ENCODE data around the gene SYF2. TPM values are rescaled to one million over a fixed set of nuclear protein-coding genes. Genes with fewer than 3 reads are reported as not detected.
"Not testable (repeated sequence)": the region's sequence is repeated elsewhere in the genome, so short reads cannot be mapped to it uniquely, and the experiment has no call there.

The SYF2 gene
- total RNA-seq, 3 donors from 2014 or later (not counting 1 experiment from before 2014, with no cell fraction given), result 67.9 to 92.2 (median 75.3) TPM

DNA sequence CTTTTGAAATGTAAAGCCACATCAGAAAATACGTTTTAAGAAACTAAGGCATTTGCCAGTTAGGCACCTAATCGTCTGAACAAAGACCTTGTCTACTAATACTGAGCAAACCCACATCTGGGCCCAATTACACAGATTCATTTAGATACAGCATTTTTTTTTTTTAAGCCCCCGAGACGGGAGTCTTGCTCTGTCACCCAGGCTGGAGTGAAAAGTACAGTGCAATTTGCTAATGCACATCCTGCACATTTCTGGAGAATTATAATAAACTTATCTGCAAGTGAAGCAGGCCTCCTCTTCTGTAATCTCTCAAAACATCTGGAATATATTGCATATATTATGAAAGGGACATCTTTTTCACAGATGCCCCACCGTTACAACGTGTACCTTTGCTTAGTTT, 11.6 kb upstream of the SYF2 start:
- Histone ChIP-seq H3K9me3 (ENCODE audit: control insufficient read depth, insufficient read depth, low read length) (no peaks in the 10 kb centered on the region), H3K4me3 (ENCODE audit: low read length) (no peak overlapping the region), H3K36me3 (ENCODE audit: control insufficient read depth, insufficient read depth, low read length) (peaks cover 44% of the 10 kb centered on the region), H3K4me1 (ENCODE audit: control insufficient read depth, insufficient read depth, low read length) (peaks cover 46% of the 10 kb centered on the region), H3K27ac (ENCODE audit: low read length) (no peak overlapping the region), H3K27me3 (ENCODE audit: control insufficient read depth, insufficient read depth, low read length) (no peaks in the 10 kb centered on the region)
- Mint-ChIP-seq H3K4me1 (peaks cover 59 to 63% of the 10 kb centered on the region in 2 donors), H3K27ac (peak overlapping the region in 1 of 2 donors; percentile 83), H3K36me3 (peaks cover 35% of the 10 kb centered on the region), H3K4me3 (peak overlapping the region; percentile 18), H3K27me3 (ENCODE audit: low read depth in 2 of 2) (no peaks in the 10 kb centered on the region), H3K9me3 (no peaks in the 10 kb centered on the region)
- WGBS (ENCODE audit: insufficient coverage), result 70% methylated on average over 6 of the region's 6 CpGs
- DNase-seq, result no peak
- no peak for ATAC-seq
- intact Hi-C loops (cut with micrococcal nuclease), result loop anchor here (10.0 kb wide), 1 partner anchor 751 kb away; the partner anchor contains the start of gene PAFAH2
- TF ChIP-seq, protein P1, sequence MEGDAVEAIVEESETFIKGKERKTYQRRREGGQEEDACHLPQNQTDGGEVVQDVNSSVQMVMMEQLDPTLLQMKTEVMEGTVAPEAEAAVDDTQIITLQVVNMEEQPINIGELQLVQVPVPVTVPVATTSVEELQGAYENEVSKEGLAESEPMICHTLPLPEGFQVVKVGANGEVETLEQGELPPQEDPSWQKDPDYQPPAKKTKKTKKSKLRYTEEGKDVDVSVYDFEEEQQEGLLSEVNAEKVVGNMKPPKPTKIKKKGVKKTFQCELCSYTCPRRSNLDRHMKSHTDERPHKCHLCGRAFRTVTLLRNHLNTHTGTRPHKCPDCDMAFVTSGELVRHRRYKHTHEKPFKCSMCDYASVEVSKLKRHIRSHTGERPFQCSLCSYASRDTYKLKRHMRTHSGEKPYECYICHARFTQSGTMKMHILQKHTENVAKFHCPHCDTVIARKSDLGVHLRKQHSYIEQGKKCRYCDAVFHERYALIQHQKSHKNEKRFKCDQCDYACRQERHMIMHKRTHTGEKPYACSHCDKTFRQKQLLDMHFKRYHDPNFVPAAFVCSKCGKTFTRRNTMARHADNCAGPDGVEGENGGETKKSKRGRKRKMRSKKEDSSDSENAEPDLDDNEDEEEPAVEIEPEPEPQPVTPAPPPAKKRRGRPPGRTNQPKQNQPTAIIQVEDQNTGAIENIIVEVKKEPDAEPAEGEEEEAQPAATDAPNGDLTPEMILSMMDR (IDR thresholded peaks at IDR 0.05), result no peak

DNA sequence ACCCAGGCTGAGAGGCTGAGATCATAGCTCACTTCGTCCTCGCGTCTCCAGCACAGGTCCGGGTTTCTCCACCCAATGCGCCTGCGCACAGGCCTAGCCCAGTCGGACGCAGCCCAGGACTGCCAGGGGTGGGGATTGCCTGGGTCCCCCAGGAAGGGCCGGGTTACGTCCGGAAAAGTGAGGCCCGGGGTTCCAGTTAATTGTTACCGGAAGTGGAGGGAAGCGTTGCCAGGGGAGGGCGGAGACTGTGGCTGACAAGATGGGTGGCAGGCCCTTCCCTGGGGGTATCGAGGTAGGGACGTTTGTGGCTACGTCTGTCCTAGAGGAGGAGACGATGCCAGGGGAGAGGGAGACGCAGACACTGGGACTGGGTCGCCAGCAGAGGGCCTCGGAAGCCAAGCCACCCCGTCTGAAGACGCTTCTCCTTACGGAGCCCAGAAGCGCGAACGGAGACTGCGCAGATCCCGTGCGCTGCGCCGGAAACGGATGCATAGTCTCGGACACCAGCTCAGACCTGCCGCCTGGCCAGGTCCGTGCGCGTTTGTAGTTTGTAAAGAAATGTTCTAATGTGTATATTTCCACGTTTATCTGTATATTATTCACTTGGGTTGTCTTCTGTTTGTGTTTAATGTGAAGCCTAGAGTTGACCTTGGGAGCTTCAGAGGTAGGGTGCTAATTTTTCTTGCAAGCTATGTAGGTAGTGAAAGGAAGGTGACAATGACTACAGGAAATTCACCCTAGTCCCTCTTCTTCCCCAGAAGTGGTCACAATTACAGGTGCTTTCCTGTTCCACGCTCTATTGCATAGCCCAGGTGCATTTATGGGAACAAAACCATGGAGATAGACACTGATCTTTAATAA, 7.6 kb upstream of the SYF2 start:
- Mint-ChIP-seq H3K27me3 (ENCODE audit: low read depth in 2 of 2) (no peaks in the 10 kb centered on the region), H3K36me3 (peaks cover 27% of the 10 kb centered on the region), H3K27ac (peak overlapping the region; percentile 95 to 96), H3K4me3 (peak overlapping the region; percentile 85), H3K4me1 (peaks cover 28 to 37% of the 10 kb centered on the region in 2 donors), H3K9me3 (no peaks in the 10 kb centered on the region)
- ATAC-seq (peak; percentile 79 to 92 (median 80)), DNase-seq (peak; percentile 78 to 93)
- peaks cover 33% of the 10 kb centered on the region for H3K4me1 ChIP-seq (ENCODE audit: control insufficient read depth, insufficient read depth, low read length)
- peaks cover 33% of the 10 kb centered on the region for H3K36me3 ChIP-seq (ENCODE audit: control insufficient read depth, insufficient read depth, low read length)
- H3K27me3 ChIP-seq (ENCODE audit: control insufficient read depth, insufficient read depth, low read length), result no peaks in the 10 kb centered on the region
- no peaks in the 10 kb centered on the region for H3K9me3 ChIP-seq (ENCODE audit: control insufficient read depth, insufficient read depth, low read length)
- TF ChIP-seq, protein P1 (IDR thresholded peaks at IDR 0.05), result peak; percentile 43
- peak overlapping the region; percentile 62 for H3K4me3 ChIP-seq (ENCODE audit: low read length)
- intact Hi-C loops (cut with micrococcal nuclease), result loop anchor here (10.0 kb wide), 1 partner anchor 755 kb away; the partner anchor contains the start of gene PAFAH2
- under 1% methylated on average over 40 of the region's 41 CpGs for WGBS (ENCODE audit: insufficient coverage)
- peak overlapping the region; percentile 92 for H3K27ac ChIP-seq (ENCODE audit: low read length)

DNA sequence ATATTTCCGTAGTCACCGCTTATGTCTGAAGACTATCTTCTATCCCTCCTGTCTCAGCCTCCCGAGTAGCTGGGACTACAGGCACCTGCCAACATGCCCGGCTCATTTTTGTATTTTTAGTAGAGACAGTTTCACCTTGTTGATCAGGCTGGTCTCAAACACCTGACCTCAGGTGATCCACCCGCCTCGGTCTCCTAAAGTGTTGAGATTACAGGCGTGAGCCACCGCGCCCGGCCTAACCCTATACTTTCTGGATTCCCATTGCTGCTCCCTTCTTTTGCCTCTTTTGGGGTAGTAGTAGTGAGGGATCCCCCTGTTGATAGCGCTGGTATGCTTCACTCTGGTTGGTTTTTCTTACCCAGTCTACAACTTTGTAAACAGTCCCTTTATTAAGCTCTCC, 5.7 kb upstream of the SYF2 start:
- intact Hi-C loops (cut with micrococcal nuclease), result no loop called here
- Mint-ChIP-seq H3K4me3 (peak overlapping the region; percentile 6), H3K9me3 (no peaks in the 10 kb centered on the region), H3K4me1 (peaks cover 19 to 24% of the 10 kb centered on the region in 2 donors), H3K27me3 (ENCODE audit: low read depth in 2 of 2) (no peaks in the 10 kb centered on the region), H3K27ac (peak overlapping the region; percentile 4 to 51), H3K36me3 (peaks cover 11% of the 10 kb centered on the region)
- TF ChIP-seq, protein P1 (IDR thresholded peaks at IDR 0.05), result no peak
- no peak for ATAC-seq
- H3K4me1 ChIP-seq (ENCODE audit: control insufficient read depth, insufficient read depth, low read length), result peaks cover 36% of the 10 kb centered on the region
- 98% methylated on average over 10 of the region's 11 CpGs for WGBS (ENCODE audit: insufficient coverage)
- no peak overlapping the region for H3K4me3 ChIP-seq (ENCODE audit: low read length)
- peaks cover 14% of the 10 kb centered on the region for H3K36me3 ChIP-seq (ENCODE audit: control insufficient read depth, insufficient read depth, low read length)
- H3K9me3 ChIP-seq (ENCODE audit: control insufficient read depth, insufficient read depth, low read length), result no peaks in the 10 kb centered on the region
- no peaks in the 10 kb centered on the region for H3K27me3 ChIP-seq (ENCODE audit: control insufficient read depth, insufficient read depth, low read length)
- no peak for DNase-seq
- H3K27ac ChIP-seq (ENCODE audit: low read length), result no peak overlapping the region

DNA sequence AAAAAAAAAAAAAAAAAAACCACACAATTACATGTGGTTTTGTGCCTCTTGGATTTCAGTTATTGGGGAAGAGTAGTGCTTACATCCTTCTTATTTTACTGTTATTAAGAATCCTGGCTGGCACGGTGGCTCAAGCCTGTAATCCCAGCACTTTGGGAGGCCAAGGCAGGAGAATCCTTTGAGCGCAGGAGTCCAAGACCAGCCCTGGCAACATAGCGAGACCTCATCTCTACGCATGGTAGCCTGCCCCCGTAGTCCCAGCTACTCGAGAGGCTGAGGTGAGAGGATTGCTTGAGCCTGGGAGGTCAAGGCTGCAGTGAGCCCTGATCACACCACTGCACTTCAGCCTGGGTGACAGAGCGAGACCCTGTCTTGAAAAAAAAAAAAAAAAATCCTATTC, 4.0 kb upstream of the SYF2 start:
- not testable (repeated sequence) for H3K27ac ChIP-seq (ENCODE audit: low read length)

DNA sequence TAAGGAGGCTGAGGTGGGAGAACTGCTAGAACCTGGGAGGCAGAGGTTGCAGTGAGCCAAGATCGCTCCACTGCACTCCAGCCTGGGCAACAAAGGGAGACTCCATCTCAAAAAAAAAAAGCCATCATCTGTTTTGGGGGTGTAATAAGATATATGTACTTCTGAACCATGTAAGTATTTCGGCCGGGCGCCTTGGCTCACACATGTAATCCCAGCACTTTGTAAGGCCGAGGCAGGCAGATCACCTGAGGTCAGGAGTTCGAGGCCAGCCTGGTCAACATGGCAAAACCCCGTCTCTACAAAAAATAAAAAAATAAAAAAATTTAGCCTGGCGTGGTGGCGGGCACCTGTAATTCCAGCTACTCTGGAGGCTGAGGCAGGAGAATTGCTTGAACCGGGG, 3.1 kb upstream of the SYF2 start:
- 100% methylated on average over 10 of the region's 10 CpGs for WGBS (ENCODE audit: insufficient coverage)
- H3K27ac ChIP-seq (ENCODE audit: low read length); H3K36me3 ChIP-seq (ENCODE audit: control insufficient read depth, insufficient read depth, low read length); H3K4me3 ChIP-seq (ENCODE audit: low read length); H3K36me3 Mint-ChIP-seq; DNase-seq; H3K4me3 Mint-ChIP-seq; H3K27me3 Mint-ChIP-seq (ENCODE audit: low read depth in 2 of 2); H3K9me3 ChIP-seq (ENCODE audit: control insufficient read depth, insufficient read depth, low read length); H3K9me3 Mint-ChIP-seq; ATAC-seq; H3K27ac Mint-ChIP-seq; H3K27me3 ChIP-seq (ENCODE audit: control insufficient read depth, insufficient read depth, low read length); intact Hi-C loops (cut with micrococcal nuclease): not testable (repeated sequence)
- peaks cover 37% of the 10 kb centered on the region for H3K4me1 ChIP-seq (ENCODE audit: control insufficient read depth, insufficient read depth, low read length)
- H3K4me1 Mint-ChIP-seq, result peaks cover 14 to 15% of the 10 kb centered on the region in 2 donors

More for the DNA sequence above, 4.0 kb upstream of the SYF2 start:
- H3K27ac Mint-ChIP-seq; H3K4me3 ChIP-seq (ENCODE audit: low read length); H3K27me3 Mint-ChIP-seq (ENCODE audit: low read depth in 2 of 2); H3K9me3 ChIP-seq (ENCODE audit: control insufficient read depth, insufficient read depth, low read length); H3K9me3 Mint-ChIP-seq; DNase-seq; H3K36me3 Mint-ChIP-seq; ATAC-seq; intact Hi-C loops (cut with micrococcal nuclease); H3K4me3 Mint-ChIP-seq; H3K27me3 ChIP-seq (ENCODE audit: control insufficient read depth, insufficient read depth, low read length); H3K36me3 ChIP-seq (ENCODE audit: control insufficient read depth, insufficient read depth, low read length): not testable (repeated sequence)
- 88% methylated on average over 6 of the region's 7 CpGs for WGBS (ENCODE audit: insufficient coverage)
- H3K4me1 ChIP-seq (ENCODE audit: control insufficient read depth, insufficient read depth, low read length), result peaks cover 43% of the 10 kb centered on the region
- H3K4me1 Mint-ChIP-seq, result peaks cover 16 to 19% of the 10 kb centered on the region in 2 donors
